ENCODE results near the gene IRGQ. TPM values are rescaled to one million over a fixed set of nuclear protein-coding genes. Genes with fewer than 3 reads are reported as not detected.

IRGQ gene
- total RNA-seq, 1 experiment from 2014 or later: 38.1 TPM

DNA sequence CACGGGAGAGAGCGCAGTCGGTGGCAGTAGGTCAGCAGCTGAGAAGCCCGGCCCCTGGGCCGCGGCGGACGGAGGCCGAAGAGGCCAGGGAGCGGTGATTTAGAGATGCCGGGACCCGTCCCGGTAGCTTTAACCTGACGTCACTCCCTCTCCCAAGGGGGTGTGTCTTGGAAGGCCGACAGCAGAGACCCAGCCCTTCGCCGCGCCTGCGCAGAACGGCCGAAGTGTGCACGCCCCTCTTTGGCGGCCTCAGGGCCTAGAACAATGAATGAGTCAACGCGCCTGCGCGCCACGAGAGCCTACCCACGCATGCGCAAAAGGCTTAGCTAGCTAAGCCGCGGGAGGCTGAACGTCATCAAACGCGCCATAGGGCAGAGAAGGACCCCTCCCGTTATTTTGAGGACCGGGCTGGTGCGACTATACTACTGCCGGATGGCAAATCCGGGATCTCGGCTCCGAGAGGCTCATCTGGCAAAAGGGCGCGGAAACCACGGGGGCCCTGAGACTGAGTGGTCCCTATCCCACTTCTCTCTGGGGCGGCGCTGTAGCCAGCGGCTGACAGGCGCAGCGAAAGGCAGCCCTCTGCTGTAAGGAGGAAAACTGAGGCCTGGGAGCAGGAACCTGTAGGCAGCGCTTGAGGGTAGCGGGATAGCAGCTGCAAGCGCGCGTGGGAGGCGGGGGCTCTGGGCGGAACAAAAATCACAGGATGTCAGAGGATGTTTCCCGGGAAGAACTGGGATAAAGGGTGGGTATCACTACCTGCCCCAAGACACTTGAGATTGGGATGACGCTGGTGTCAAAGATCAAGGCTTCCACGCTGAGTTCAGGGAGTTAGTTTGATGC is at the start of gene IRGQ, which contains the start of gene ZNF576 (continued):
- TF ChIP-seq CREB1 (CRISPR knock-in tag; IDR thresholded peaks at IDR 0.05): peak; percentile 21; the same call in 1 of the 2 replicates
- TF ChIP-seq, protein P1, sequence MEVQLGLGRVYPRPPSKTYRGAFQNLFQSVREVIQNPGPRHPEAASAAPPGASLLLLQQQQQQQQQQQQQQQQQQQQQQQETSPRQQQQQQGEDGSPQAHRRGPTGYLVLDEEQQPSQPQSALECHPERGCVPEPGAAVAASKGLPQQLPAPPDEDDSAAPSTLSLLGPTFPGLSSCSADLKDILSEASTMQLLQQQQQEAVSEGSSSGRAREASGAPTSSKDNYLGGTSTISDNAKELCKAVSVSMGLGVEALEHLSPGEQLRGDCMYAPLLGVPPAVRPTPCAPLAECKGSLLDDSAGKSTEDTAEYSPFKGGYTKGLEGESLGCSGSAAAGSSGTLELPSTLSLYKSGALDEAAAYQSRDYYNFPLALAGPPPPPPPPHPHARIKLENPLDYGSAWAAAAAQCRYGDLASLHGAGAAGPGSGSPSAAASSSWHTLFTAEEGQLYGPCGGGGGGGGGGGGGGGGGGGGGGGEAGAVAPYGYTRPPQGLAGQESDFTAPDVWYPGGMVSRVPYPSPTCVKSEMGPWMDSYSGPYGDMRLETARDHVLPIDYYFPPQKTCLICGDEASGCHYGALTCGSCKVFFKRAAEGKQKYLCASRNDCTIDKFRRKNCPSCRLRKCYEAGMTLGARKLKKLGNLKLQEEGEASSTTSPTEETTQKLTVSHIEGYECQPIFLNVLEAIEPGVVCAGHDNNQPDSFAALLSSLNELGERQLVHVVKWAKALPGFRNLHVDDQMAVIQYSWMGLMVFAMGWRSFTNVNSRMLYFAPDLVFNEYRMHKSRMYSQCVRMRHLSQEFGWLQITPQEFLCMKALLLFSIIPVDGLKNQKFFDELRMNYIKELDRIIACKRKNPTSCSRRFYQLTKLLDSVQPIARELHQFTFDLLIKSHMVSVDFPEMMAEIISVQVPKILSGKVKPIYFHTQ (CRISPR knock-in tag; IDR thresholded peaks at IDR 0.05): no peak
- TF ChIP-seq FOXK1 (CRISPR knock-in tag; IDR thresholded peaks at IDR 0.05): peak; percentile 85
- TF ChIP-seq, protein P2, sequence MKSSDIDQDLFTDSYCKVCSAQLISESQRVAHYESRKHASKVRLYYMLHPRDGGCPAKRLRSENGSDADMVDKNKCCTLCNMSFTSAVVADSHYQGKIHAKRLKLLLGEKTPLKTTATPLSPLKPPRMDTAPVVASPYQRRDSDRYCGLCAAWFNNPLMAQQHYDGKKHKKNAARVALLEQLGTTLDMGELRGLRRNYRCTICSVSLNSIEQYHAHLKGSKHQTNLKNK (CRISPR knock-in tag; IDR thresholded peaks at IDR 0.05): 0 out of 2 replicates have a peak, but pooled peaks have one; percentile 61
- TF ChIP-seq, protein P3, sequence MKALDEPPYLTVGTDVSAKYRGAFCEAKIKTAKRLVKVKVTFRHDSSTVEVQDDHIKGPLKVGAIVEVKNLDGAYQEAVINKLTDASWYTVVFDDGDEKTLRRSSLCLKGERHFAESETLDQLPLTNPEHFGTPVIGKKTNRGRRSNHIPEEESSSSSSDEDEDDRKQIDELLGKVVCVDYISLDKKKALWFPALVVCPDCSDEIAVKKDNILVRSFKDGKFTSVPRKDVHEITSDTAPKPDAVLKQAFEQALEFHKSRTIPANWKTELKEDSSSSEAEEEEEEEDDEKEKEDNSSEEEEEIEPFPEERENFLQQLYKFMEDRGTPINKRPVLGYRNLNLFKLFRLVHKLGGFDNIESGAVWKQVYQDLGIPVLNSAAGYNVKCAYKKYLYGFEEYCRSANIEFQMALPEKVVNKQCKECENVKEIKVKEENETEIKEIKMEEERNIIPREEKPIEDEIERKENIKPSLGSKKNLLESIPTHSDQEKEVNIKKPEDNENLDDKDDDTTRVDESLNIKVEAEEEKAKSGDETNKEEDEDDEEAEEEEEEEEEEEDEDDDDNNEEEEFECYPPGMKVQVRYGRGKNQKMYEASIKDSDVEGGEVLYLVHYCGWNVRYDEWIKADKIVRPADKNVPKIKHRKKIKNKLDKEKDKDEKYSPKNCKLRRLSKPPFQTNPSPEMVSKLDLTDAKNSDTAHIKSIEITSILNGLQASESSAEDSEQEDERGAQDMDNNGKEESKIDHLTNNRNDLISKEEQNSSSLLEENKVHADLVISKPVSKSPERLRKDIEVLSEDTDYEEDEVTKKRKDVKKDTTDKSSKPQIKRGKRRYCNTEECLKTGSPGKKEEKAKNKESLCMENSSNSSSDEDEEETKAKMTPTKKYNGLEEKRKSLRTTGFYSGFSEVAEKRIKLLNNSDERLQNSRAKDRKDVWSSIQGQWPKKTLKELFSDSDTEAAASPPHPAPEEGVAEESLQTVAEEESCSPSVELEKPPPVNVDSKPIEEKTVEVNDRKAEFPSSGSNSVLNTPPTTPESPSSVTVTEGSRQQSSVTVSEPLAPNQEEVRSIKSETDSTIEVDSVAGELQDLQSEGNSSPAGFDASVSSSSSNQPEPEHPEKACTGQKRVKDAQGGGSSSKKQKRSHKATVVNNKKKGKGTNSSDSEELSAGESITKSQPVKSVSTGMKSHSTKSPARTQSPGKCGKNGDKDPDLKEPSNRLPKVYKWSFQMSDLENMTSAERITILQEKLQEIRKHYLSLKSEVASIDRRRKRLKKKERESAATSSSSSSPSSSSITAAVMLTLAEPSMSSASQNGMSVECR (CRISPR knock-in tag; IDR thresholded peaks at IDR 0.05; ENCODE audit: borderline replicate concordance): peak; percentile 57; the same call in 1 of the 2 replicates
- no peak for TF ChIP-seq TEAD1 (CRISPR knock-in tag; IDR thresholded peaks at IDR 0.05)
- no peak for TF ChIP-seq ZNF423 (CRISPR knock-in tag; IDR thresholded peaks at IDR 0.05)

DNA sequence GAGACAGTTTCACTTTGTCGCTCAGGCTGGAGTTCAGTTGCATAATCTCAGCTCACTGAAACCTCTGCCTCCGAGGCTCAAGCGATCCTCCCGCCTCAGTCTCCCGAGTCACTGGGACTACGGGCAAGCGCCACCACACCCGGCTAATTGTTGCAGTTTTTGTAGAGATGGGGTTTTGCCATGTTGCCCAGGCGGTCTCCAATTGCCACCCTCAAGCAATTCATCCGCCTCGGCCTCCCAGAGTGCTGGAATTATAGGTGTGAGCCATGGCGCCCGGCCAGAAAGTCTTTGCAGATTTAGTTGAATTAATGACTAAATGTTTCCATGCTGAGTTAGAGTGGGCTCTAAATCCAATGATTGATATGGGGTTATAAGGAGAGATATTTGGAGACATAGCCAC is 48.2 kb upstream of the IRGQ start:
- TF ChIP-seq SMAD3 (CRISPR knock-in tag; IDR thresholded peaks at IDR 0.05; ENCODE audit: borderline replicate concordance) (no peak), KAT7 (CRISPR knock-in tag; IDR thresholded peaks at IDR 0.05; ENCODE audit: borderline replicate concordance) (no peak), NFE2L1 (CRISPR knock-in tag; IDR thresholded peaks at IDR 0.05) (no peak), TEAD4 (CRISPR knock-in tag; IDR thresholded peaks at IDR 0.05) (no peak)
- TF ChIP-seq, protein P4, sequence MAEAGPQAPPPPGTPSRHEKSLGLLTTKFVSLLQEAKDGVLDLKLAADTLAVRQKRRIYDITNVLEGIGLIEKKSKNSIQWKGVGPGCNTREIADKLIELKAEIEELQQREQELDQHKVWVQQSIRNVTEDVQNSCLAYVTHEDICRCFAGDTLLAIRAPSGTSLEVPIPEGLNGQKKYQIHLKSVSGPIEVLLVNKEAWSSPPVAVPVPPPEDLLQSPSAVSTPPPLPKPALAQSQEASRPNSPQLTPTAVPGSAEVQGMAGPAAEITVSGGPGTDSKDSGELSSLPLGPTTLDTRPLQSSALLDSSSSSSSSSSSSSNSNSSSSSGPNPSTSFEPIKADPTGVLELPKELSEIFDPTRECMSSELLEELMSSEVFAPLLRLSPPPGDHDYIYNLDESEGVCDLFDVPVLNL (CRISPR knock-in tag; IDR thresholded peaks at IDR 0.05; ENCODE audit: borderline replicate concordance, low read depth): no peak
- H3K27ac Mint-ChIP-seq: no peak overlapping the region
- peaks cover 27% of the 10 kb centered on the region for H3K36me3 Mint-ChIP-seq
- CTCF ChIA-PET: interaction anchor here (0.9 kb wide), 1 partner anchor 9 kb away, joined by 3 read pairs; no protein-coding TSS in a partner anchor
- no peak overlapping the region for H3K4me3 Mint-ChIP-seq
- H3K4me1 Mint-ChIP-seq: peaks cover 4% of the 10 kb centered on the region; the same call in 1 of the 2 replicates
- H3K27me3 Mint-ChIP-seq (ENCODE audit: low read depth): peaks cover 57% of the 10 kb centered on the region
- no peak for ATAC-seq
- no peak for DNase-seq (ENCODE audit: low spot score)
- peaks cover 21% of the 10 kb centered on the region for H3K9me3 Mint-ChIP-seq
- POLR2A ChIA-PET: no interaction called here

DNA sequence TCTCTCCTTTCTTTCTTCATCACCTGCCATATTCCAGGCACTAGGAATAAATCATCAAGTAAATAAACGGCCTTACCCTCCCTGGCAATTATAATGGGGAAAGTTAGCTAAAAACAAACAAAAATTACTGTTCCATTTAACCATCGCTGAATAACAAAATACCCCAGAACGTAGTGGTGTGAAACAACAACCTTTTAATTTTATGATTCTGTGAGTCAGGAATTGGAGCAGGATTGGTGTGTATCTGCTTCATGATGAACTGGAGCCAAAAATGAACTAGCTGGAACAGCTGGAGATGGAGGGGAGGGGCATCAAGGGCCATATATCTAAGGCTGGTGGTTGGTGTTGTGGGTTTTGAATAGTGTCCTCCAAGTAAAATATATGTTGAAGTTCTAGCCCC is 47.4 kb upstream of the IRGQ start:
- H3K9me3 Mint-ChIP-seq: peaks cover 21% of the 10 kb centered on the region
- CTCF ChIA-PET: no interaction called here
- peaks cover 21% of the 10 kb centered on the region for H3K36me3 Mint-ChIP-seq
- H3K4me1 Mint-ChIP-seq: peaks cover 9% of the 10 kb centered on the region
- no peak overlapping the region for H3K4me3 Mint-ChIP-seq
- H3K27ac Mint-ChIP-seq: no peak overlapping the region
- no peak for DNase-seq (ENCODE audit: low spot score)
- peaks cover 66% of the 10 kb centered on the region for H3K27me3 Mint-ChIP-seq (ENCODE audit: low read depth)
- no peak for ATAC-seq
- POLR2A ChIA-PET: interaction anchor here (1.0 kb wide), 1 partner anchor 49 kb away, joined by 3 read pairs; no protein-coding TSS in a partner anchor
- TF ChIP-seq, protein P5, sequence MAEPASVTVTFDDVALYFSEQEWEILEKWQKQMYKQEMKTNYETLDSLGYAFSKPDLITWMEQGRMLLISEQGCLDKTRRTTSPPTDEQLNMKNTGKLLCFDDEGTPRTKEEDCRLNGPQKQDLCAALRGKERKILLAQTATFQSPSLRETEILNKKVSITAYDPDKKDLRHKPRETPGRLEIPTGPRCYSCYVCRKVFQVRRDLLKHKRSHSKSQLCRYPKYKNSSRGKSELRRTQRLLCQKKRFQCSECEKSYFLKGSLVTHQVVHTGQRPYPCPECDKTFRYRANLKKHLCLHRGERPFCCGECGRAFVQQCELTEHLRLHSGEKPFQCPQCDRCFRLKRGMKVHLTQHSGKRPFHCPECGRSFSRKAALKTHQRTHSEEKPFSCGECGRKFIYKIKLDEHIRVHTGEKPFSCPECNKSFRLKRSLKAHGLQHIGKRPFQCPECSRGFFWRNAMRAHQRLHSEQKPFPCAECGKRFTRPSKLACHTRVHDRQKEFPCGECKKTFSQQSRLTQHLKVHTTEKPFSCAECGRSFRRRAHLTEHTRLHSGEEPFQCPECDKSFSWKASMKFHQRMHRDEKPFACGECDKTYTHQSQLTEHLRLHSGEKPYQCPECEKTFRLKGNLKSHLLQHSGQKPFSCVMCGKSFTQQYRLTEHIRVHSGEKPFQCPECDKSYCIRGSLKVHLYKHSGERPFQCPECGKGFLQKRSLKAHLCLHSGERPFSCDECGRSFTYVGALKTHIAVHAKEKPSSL (CRISPR knock-in tag; conservative IDR thresholded peaks at IDR 0.05): no peak
- TF ChIP-seq, protein P6, sequence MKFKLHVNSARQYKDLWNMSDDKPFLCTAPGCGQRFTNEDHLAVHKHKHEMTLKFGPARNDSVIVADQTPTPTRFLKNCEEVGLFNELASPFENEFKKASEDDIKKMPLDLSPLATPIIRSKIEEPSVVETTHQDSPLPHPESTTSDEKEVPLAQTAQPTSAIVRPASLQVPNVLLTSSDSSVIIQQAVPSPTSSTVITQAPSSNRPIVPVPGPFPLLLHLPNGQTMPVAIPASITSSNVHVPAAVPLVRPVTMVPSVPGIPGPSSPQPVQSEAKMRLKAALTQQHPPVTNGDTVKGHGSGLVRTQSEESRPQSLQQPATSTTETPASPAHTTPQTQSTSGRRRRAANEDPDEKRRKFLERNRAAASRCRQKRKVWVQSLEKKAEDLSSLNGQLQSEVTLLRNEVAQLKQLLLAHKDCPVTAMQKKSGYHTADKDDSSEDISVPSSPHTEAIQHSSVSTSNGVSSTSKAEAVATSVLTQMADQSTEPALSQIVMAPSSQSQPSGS (CRISPR knock-in tag; IDR thresholded peaks at IDR 0.05; ENCODE audit: borderline replicate concordance, low read depth): no peak
- TF ChIP-seq, protein P7, sequence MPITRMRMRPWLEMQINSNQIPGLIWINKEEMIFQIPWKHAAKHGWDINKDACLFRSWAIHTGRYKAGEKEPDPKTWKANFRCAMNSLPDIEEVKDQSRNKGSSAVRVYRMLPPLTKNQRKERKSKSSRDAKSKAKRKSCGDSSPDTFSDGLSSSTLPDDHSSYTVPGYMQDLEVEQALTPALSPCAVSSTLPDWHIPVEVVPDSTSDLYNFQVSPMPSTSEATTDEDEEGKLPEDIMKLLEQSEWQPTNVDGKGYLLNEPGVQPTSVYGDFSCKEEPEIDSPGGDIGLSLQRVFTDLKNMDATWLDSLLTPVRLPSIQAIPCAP (CRISPR knock-in tag; IDR thresholded peaks at IDR 0.05): no peak
- TF ChIP-seq NFATC4 (CRISPR knock-in tag; IDR thresholded peaks at IDR 0.05): no peak

Data from WTC11 (cell line).